IMR-90 (cell line): ENCODE data around the gene GSS. TPM values are rescaled to one million over a fixed set of nuclear protein-coding genes. Genes with fewer than 3 reads are reported as not detected.

Source experiments
- ATAC-seq: fragments of 200-7000 bp; cut with Tn5 transposase; 2 replicates; pipeline ENCODE4 v1.9.1; 2020; ENCODE audit warnings: low read depth, mild to moderate bottlenecking, moderate library complexity
- BruUV-seq: library from RNA; stranded (reverse); fragments of 400-500 nt; replicated peaks from 2 replicates; lab custom pipeline; 2021; lab: Mats Ljungman, UMichigan
- CTCF ChIA-PET: fragments of 300-600 bp; formaldehyde crosslinking; extraction: SDS; loops from one replicate; lab custom pipeline; 2021; ENCODE audit warnings: antibody characterized with exemption; lab: Yijun Ruan, JAX
- POLR2A ChIA-PET: fragments of 300-600 bp; sonication (Branson Sonifier 250); formaldehyde crosslinking; loops from one replicate; lab custom pipeline; 2022; ENCODE audit warnings: antibody characterized with exemption; ENCODE audit not compliant: unreplicated experiment; lab: Charles Lee
- DNase-seq: peaks from one replicate; pipeline ENCODE4 v3.0.0; 2013
- H2AFZ ChIP-seq: replicated peaks from 2 replicates; pipeline ENCODE3; 2013; ENCODE audit warnings: low read length, mild to moderate bottlenecking; ENCODE audit not compliant: poor library complexity
- H2AK5ac ChIP-seq: 2 replicates; pipeline ENCODE4 v1.6.1; 2013; ENCODE audit warnings: low read depth, low read length, inconsistent platforms
- H2AK9ac ChIP-seq: replicated peaks from 2 replicates; pipeline ENCODE3; 2013; ENCODE audit warnings: mild to moderate bottlenecking, low read depth, low read length, moderate library complexity; ENCODE audit not compliant: poor library complexity
- H2BK120ac ChIP-seq: 2 replicates; pipeline ENCODE4 v1.6.1; 2013; ENCODE audit warnings: low read depth, low read length, inconsistent platforms
- H2BK15ac ChIP-seq: 3 replicates; pipeline ENCODE4 v1.6.1; 2013; ENCODE audit warnings: low read depth, low read length, inconsistent platforms
- H2BK20ac ChIP-seq: 2 replicates; pipeline ENCODE4 v1.6.1; 2013; ENCODE audit warnings: low read depth, mild to moderate bottlenecking, inconsistent platforms, low read length, moderate library complexity
- H2BK5ac ChIP-seq: 2 replicates; pipeline ENCODE4 v1.6.1; 2013; ENCODE audit warnings: mild to moderate bottlenecking, low read depth, low read length, inconsistent platforms; ENCODE audit not compliant: poor library complexity, severe bottlenecking
- H3K14ac ChIP-seq: replicated peaks from 2 replicates; pipeline ENCODE4 v1.6.1; 2013; ENCODE audit warnings: low read depth, low read length, inconsistent platforms
- H3K18ac ChIP-seq: 2 replicates; pipeline ENCODE4 v1.6.1; 2013; ENCODE audit warnings: low read depth, low read length, control low read depth
- H3K23ac ChIP-seq: 2 replicates; pipeline ENCODE4 v1.6.1; 2013; ENCODE audit warnings: low read depth, low read length, inconsistent platforms
- H3K27ac ChIP-seq: 2 replicates; pipeline ENCODE4 v1.5.1; 2013; ENCODE audit warnings: mild to moderate bottlenecking, control low read depth, low read length; ENCODE audit not compliant: insufficient read depth
- H3K27me3 ChIP-seq: 2 replicates; pipeline ENCODE4 v1.6.1; 2013; ENCODE audit warnings: low read length; ENCODE audit not compliant: control insufficient read depth, insufficient read depth
- H3K36me3 ChIP-seq: 2 replicates; pipeline ENCODE4 v1.6.1; 2013; ENCODE audit warnings: low read length, mixed read lengths; ENCODE audit not compliant: control insufficient read depth, insufficient read depth
- H3K4ac ChIP-seq: 2 replicates; pipeline ENCODE4 v1.6.1; 2013; ENCODE audit warnings: low read depth, low read length, inconsistent platforms
- H3K4me1 ChIP-seq: 2 replicates; pipeline ENCODE4 v1.6.1; 2013; ENCODE audit warnings: low read length, mixed read lengths; ENCODE audit not compliant: control insufficient read depth, insufficient read depth
- H3K4me2 ChIP-seq: 2 replicates; pipeline ENCODE4 v1.6.1; 2013; ENCODE audit warnings: low read depth, mild to moderate bottlenecking, control low read depth, low read length, moderate library complexity
- H3K4me3 ChIP-seq: 2 replicates; pipeline ENCODE4 v1.5.1; 2013; ENCODE audit warnings: low read depth, mild to moderate bottlenecking, control low read depth, low read length, moderate library complexity; ENCODE audit not compliant: insufficient read depth
- H3K56ac ChIP-seq: 2 replicates; pipeline ENCODE4 v1.6.1; 2013; ENCODE audit warnings: low read length, inconsistent platforms; ENCODE audit not compliant: insufficient read depth; ENCODE audit errors: extremely low read depth
- H3K79me1 ChIP-seq, 2 experiments: 2 replicates each; pipeline ENCODE4 v1.6.1; 2013; ENCODE audit warnings: low read length in 2 of 2, inconsistent platforms in 1 of 2, low read depth in 1 of 2
- H3K9ac ChIP-seq: 2 replicates; pipeline ENCODE4 v1.6.1; 2013; ENCODE audit warnings: low read depth, low read length, control low read depth
- H3K9me1 ChIP-seq: 2 replicates; pipeline ENCODE4 v1.6.1; 2013; ENCODE audit warnings: low read length, inconsistent platforms; ENCODE audit not compliant: insufficient read depth
- H3K9me3 ChIP-seq: 2 replicates; pipeline ENCODE4 v1.6.1; 2013; ENCODE audit warnings: low read length; ENCODE audit not compliant: control insufficient read depth, insufficient read depth
- H4K20me1 ChIP-seq: 2 replicates; pipeline ENCODE4 v1.6.1; 2013; ENCODE audit warnings: low read length, inconsistent platforms; ENCODE audit not compliant: insufficient read depth
- H4K5ac ChIP-seq: 2 replicates; pipeline ENCODE4 v1.6.1; 2013; ENCODE audit warnings: mild to moderate bottlenecking, low read depth, low read length, control low read depth
- H4K8ac ChIP-seq, 2 experiments: 2 replicates each; pipeline ENCODE4 v1.6.1; 2013; ENCODE audit warnings: low read depth in 2 of 2, low read length in 2 of 2, control low read depth in 1 of 2, inconsistent platforms in 1 of 2
- H4K91ac ChIP-seq: 2 replicates; pipeline ENCODE4 v1.6.1; 2013; ENCODE audit warnings: low read depth, low read length, inconsistent platforms; ENCODE audit not compliant: insufficient read depth
- CHD1 ChIP-seq: IDR thresholded peaks from 2 replicates; pipeline ENCODE4 v1.6.1; 2012; ENCODE audit warnings: low read depth, low read length, improper control_type of control experiment
- FOS ChIP-seq: fragments of 150-350 bp; IDR thresholded peaks from 2 replicates; pipeline ENCODE4 v1.6.1; 2016; ENCODE audit warnings: low read depth, low read length
- NFE2L2 ChIP-seq: fragments of 150-350 bp; IDR thresholded peaks from 2 replicates; pipeline ENCODE4 v1.6.1; 2016; ENCODE audit warnings: low read depth, mild to moderate bottlenecking, low read length
- RCOR1 ChIP-seq: IDR thresholded peaks from 2 replicates; pipeline ENCODE4 v1.6.1; 2012; ENCODE audit warnings: mild to moderate bottlenecking, low read length, improper control_type of control experiment; ENCODE audit not compliant: insufficient replicate concordance
- WGBS, 2 experiments: methylation state at CpG; one replicate each; pipeline versions ENCODE4 v1.1.5 to v1.1.7; 2013; ENCODE audit warnings: missing lambda C conversion rate in 2 of 2; ENCODE audit not compliant: insufficient read length in 1 of 2; ENCODE audit errors: extremely low coverage in 2 of 2; 5-methylcytosine and 5-hydroxymethylcytosine counted together
- dilution Hi-C: fragments of 300-500 bp; cut with HindIII; formaldehyde crosslinking; loops from one replicate; pipeline ENCODE4 v1.14.3; 2018; ENCODE audit warnings: low sequenced_read_pairs; ENCODE audit not compliant: unreplicated experiment
- in situ Hi-C: fragments of 300-500 bp; cut with MboI; formaldehyde crosslinking; loops from 3 replicates; pipeline ENCODE4 v1.14.3; 2019; ENCODE audit warnings: low sequenced_read_pairs, inconsistent platforms, mixed read lengths
- intact Hi-C: fragments of 100-400 bp; cut with micrococcal nuclease; formaldehyde crosslinking; loops from 2 replicates; pipeline ENCODE4 v1.10.0; 2022
- polyA plus RNA-seq, 3 experiments: library from polyadenylated mRNA; depleted of rRNA; stranded (reverse); fragments of >200 nt; gene quantifications; 2 replicates each; pipeline ENCODE4 v1.2.3, GENCODE V29; 2012; ENCODE audit warnings: low replicate concordance in 1 of 3
- total RNA-seq: library from RNA; depleted of rRNA; stranded (reverse); fragments of >200 nt; gene quantifications from 2 replicates; pipeline ENCODE4 v1.2.3, GENCODE V29; 2012
- TF ChIP-seq, protein P1 (sequence below): fragments of 150-350 bp; IDR thresholded peaks from 2 replicates; pipeline ENCODE4 v1.6.1; 2016; ENCODE audit warnings: low read depth, mild to moderate bottlenecking, low read length, moderate library complexity, borderline replicate concordance

The GSS gene
- total and polyA plus RNA-seq, 2 of the 4 experiments (the other 2 are of a cell fraction): 73.7 to 90.0 TPM

DNA sequence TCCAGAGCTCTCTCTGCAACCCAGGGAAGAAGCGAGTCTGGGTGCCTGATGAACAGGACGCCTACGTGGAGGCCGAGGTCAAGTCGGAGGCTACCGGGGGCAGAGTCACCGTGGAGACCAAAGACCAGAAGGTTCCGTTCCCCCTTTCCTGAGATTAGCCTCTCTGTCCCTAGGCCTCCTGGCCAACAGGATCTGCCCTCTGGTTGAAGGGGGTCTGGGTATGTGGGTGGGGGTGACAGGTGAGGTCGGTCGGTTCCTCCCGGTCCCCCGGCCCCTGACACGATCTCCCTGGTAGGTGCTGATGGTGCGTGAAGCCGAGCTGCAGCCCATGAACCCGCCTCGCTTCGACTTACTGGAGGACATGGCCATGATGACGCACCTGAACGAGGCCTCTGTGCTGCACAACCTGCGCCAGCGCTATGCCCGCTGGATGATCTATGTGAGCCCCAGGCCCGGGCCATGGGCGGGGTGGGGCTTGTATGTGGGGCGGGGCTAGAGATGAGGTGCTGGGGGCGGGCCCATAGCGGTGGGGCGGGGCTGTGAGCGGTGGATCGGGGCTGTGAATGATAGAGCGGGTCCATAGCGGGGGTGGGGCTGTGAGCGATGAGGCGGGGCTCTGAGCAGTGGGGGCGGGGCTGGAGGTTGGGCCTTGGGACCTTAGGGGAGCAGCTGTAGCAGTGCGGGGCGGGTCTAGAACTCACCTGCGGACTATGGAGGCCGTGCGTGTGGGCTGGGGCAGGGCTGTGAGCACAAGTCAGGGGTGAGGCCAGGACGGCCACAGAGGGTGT, 24.0 kb upstream of the GSS start:
- H3K27me3 ChIP-seq: peaks cover 41% of the 10 kb centered on the region
- H2AFZ ChIP-seq: no peak overlapping the region
- no peak overlapping the region for H4K91ac ChIP-seq
- H3K4me3 ChIP-seq: no peak overlapping the region
- H3K9me1 ChIP-seq: no peaks in the 10 kb centered on the region
- intact Hi-C loops (no loop called here), in situ Hi-C loops (no loop called here), dilution Hi-C loops (no loop called here)
- no peak overlapping the region for H3K4me2 ChIP-seq
- no peak for ATAC-seq
- no peak overlapping the region for H4K8ac ChIP-seq
- no peak overlapping the region for H2BK5ac ChIP-seq
- H3K4ac ChIP-seq: no peak overlapping the region
- H3K9me3 ChIP-seq: no peaks in the 10 kb centered on the region
- H3K79me1 ChIP-seq: no peaks in the 10 kb centered on the region
- H2BK20ac ChIP-seq: no peak overlapping the region
- no peaks in the 10 kb centered on the region for H4K20me1 ChIP-seq
- H4K5ac ChIP-seq: no peak overlapping the region
- POLR2A ChIA-PET: no interaction called here
- no peaks in the 10 kb centered on the region for H3K36me3 ChIP-seq
- H3K23ac ChIP-seq: no peak overlapping the region
- no peak overlapping the region for H2BK120ac ChIP-seq
- no peak overlapping the region for H3K56ac ChIP-seq
- H3K9ac ChIP-seq: no peak overlapping the region
- no peak overlapping the region for H3K27ac ChIP-seq
- TF ChIP-seq RCOR1 (no peak), NFE2L2 (no peak), FOS (no peak), CHD1 (no peak)
- TF ChIP-seq, protein P1, sequence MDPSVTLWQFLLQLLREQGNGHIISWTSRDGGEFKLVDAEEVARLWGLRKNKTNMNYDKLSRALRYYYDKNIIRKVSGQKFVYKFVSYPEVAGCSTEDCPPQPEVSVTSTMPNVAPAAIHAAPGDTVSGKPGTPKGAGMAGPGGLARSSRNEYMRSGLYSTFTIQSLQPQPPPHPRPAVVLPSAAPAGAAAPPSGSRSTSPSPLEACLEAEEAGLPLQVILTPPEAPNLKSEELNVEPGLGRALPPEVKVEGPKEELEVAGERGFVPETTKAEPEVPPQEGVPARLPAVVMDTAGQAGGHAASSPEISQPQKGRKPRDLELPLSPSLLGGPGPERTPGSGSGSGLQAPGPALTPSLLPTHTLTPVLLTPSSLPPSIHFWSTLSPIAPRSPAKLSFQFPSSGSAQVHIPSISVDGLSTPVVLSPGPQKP: no peak
- no peaks in the 10 kb centered on the region for H3K4me1 ChIP-seq
- H3K18ac ChIP-seq: no peak overlapping the region
- no TSS peak for BruUV-seq
- H3K14ac ChIP-seq: no peak overlapping the region
- CTCF ChIA-PET: no interaction called here
- no peak overlapping the region for H2AK9ac ChIP-seq
- WGBS, 2 experiments: 96% methylated on average over 13 of the region's 42 CpGs; no CpG with 5 or more reads in 1 of the 2 experiments
- DNase-seq: no peak
- no peak overlapping the region for H2BK15ac ChIP-seq
- no peak overlapping the region for H2AK5ac ChIP-seq
